Ovary (tissue), 9 donors: Measurements from ENCODE around the gene SERPINB2. TPM values are rescaled to one million over a fixed set of nuclear protein-coding genes. Genes with fewer than 3 reads are reported as not detected.
"Not testable (repeated sequence)": the region's sequence is repeated elsewhere in the genome, so short reads cannot be mapped to it uniquely, and the experiment has no call there.

Source experiments
- DNase-seq, 5 donors: peaks; one replicate each; pipeline ENCODE4 v3.0.0-alpha.2; 2019 to 2020
- H3K27ac ChIP-seq, 2 donors: fragments of 200-600 bp; one replicate each; pipeline versions ENCODE4 v1.5.1 to v1.8.0; 2019 to 2022
- H3K27me3 ChIP-seq: fragments of 200-600 bp; one replicate; pipeline ENCODE4 v1.8.0; 2022
- H3K36me3 ChIP-seq: fragments of 200-600 bp; sonication (generic); one replicate; pipeline ENCODE4 v1.5.1; 2019
- H3K4me1 ChIP-seq: one replicate; pipeline ENCODE4 v1.8.1; 2013; ENCODE audit warnings: mild to moderate bottlenecking, moderate library complexity; ENCODE audit not compliant: insufficient read depth
- H3K4me3 ChIP-seq: fragments of 200-600 bp; sonication (generic); one replicate; pipeline ENCODE4 v1.5.1; 2017
- H3K9me3 ChIP-seq, 2 donors: fragments of 200-600 bp in 1 of 2; sonication (generic) in 1 of 2; one replicate each; pipeline versions ENCODE4 v1.5.1 to v1.8.1; 2013 to 2019; ENCODE audit warnings: mild to moderate bottlenecking in 1 of 2, moderate library complexity in 1 of 2
- EP300 ChIP-seq: sonication (generic); formaldehyde crosslinking; IDR thresholded peaks from one replicate; pipeline ENCODE4 v1.6.1; 2017; ENCODE audit warnings: antibody characterized with exemption
- POLR2A ChIP-seq: fragments of 450-650 bp; IDR thresholded peaks from one replicate; pipeline ENCODE4 v1.6.1; 2017; ENCODE audit warnings: antibody characterized with exemption, mild to moderate bottlenecking, moderate library complexity
- WGBS, 3 donors: extraction: QIAGEN DNeasy Blood & Tissue Kit in 1 of 3; methylation state at CpG; one replicate each; pipeline versions ENCODE4 v1.1.5 to v1.1.7; 2013 to 2017; 5-methylcytosine and 5-hydroxymethylcytosine counted together
- intact Hi-C, 4 donors: fragments of 100-400 bp; cut with DNase I; formaldehyde crosslinking; loops; one replicate each; pipeline versions ENCODE4 v1.11.0 to v1.15.1; 2022 to 2023
- polyA plus RNA-seq, 2 donors: library from polyadenylated mRNA; stranded (reverse); fragments of 200-250 nt in 1 of 2; fragments of 350-450 nt in 1 of 2; fragmentation: Illumina TruSeq in 1 of 2; extraction: RNeasy Lipid Tissue Mini Kit (QIAGEN cat#74804) in 1 of 2; gene quantifications; one replicate each; pipeline ENCODE4 v1.2.3, GENCODE V29; 2013 to 2014
- total RNA-seq, 7 donors: library from RNA; depleted of rRNA in 2 of 7; stranded (reverse); fragments of >200 nt in 2 of 7; fragmentation: NEBNext Ultra II Directional in 3 of 7; extraction: Animal tissue kit (Norgen Biotek cat#: 25700) in 3 of 7; gene quantifications; one replicate each; pipeline versions ENCODE4 v1.1.0 to v1.2.4, GENCODE V29; 2016 to 2023
- TF ChIP-seq, protein P1 (sequence below), 3 donors: fragments of 450-650 bp in 2 of 3; fragments of 200-600 bp in 1 of 3; IDR thresholded peaks; one replicate each; pipeline versions ENCODE4 v1.5.1 to v1.8.0; 2016 to 2022; ENCODE audit warnings: antibody characterized with exemption in 3 of 3, mild to moderate bottlenecking in 1 of 3
- donor health status: DM: no; HTN: no; CAD: no; lungs with moderate emphysema.
- donor health status: DM: no; HTN: no; CAD: no.
- donor health status: Bipolar disorder and iron deficiency.
- donor health status: DM: yes; HTN: yes; CAD: no.
- donor health status: DM: no; HTN: no; CAD: no.
- donor health status: DM: yes; HTN: yes; CAD: no.

The SERPINB2 gene
- total and polyA plus RNA-seq, 9 donors, result 0.32 to 11.4 (median 1.2) TPM; not detected in 3

GRCh38 chr18:63922049-63922448 lies 34.5 kb downstream of the SERPINB2 start:
- TF ChIP-seq, protein P1, sequence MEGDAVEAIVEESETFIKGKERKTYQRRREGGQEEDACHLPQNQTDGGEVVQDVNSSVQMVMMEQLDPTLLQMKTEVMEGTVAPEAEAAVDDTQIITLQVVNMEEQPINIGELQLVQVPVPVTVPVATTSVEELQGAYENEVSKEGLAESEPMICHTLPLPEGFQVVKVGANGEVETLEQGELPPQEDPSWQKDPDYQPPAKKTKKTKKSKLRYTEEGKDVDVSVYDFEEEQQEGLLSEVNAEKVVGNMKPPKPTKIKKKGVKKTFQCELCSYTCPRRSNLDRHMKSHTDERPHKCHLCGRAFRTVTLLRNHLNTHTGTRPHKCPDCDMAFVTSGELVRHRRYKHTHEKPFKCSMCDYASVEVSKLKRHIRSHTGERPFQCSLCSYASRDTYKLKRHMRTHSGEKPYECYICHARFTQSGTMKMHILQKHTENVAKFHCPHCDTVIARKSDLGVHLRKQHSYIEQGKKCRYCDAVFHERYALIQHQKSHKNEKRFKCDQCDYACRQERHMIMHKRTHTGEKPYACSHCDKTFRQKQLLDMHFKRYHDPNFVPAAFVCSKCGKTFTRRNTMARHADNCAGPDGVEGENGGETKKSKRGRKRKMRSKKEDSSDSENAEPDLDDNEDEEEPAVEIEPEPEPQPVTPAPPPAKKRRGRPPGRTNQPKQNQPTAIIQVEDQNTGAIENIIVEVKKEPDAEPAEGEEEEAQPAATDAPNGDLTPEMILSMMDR (IDR thresholded peaks at IDR 0.05), result no peak
- TF ChIP-seq EP300, result no peak
- TF ChIP-seq POLR2A, result no peak
- Histone ChIP-seq H3K9me3 (no peaks in the 10 kb centered on the region), H3K4me1 (no peaks in the 10 kb centered on the region), H3K27ac (no peak overlapping the region), H3K4me3 (no peak overlapping the region), H3K36me3 (no peaks in the 10 kb centered on the region), H3K27me3 (no peaks in the 10 kb centered on the region)
- 63 to 85% (median 65%) methylated on average over 2 of the region's 2 CpGs for WGBS, 3 donors
- no peak for DNase-seq
- intact Hi-C loops, result no loop called here

GRCh38 chr18:63924551-63924950 lies 37.0 kb downstream of the SERPINB2 start:
- Histone ChIP-seq H3K27ac (no peak overlapping the region), H3K9me3 (no peaks in the 10 kb centered on the region), H3K27me3 (no peaks in the 10 kb centered on the region), H3K4me3 (no peak overlapping the region), H3K4me1 (no peaks in the 10 kb centered on the region), H3K36me3 (no peaks in the 10 kb centered on the region)
- no peak for TF ChIP-seq EP300
- TF ChIP-seq, protein P1 (IDR thresholded peaks at IDR 0.05), result no peak
- TF ChIP-seq POLR2A, result no peak
- WGBS, 3 donors, result 59 to 77% (median 60%) methylated on average over 1 of the region's 1 CpG
- DNase-seq, result no peak
- intact Hi-C loops, result no loop called here

DNA sequence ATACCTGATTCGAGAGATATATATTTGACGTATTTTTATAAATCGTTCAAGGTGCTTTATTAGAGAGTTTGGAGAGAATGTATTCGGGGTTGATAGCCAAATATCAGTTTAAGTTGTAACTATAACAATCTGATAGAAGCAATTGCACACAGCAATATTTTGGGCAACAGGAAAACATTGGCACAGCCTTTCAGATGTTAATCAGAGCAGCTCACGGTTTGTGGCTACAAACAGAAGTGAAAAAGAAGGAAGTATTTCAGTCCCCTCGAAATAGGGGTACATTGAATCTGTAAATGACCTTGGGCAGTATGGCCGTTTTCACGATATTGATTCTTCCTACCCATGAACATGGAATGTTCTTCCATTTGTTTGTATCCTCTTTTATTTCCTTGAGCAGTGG lies 40.8 kb downstream of the SERPINB2 start:
- no peak for TF ChIP-seq EP300
- TF ChIP-seq, protein P1 (IDR thresholded peaks at IDR 0.05), result no peak
- TF ChIP-seq POLR2A, result no peak
- Histone ChIP-seq H3K9me3 (no peaks in the 10 kb centered on the region), H3K27ac (no peak overlapping the region), H3K4me3 (no peak overlapping the region), H3K36me3 (no peaks in the 10 kb centered on the region), H3K27me3 (no peaks in the 10 kb centered on the region), H3K4me1 (no peaks in the 10 kb centered on the region)
- WGBS, 3 donors, result 78 to 85% (median 79%) methylated on average over 8 of the region's 8 CpGs
- no peak for DNase-seq
- intact Hi-C loops, result no loop called here

DNA sequence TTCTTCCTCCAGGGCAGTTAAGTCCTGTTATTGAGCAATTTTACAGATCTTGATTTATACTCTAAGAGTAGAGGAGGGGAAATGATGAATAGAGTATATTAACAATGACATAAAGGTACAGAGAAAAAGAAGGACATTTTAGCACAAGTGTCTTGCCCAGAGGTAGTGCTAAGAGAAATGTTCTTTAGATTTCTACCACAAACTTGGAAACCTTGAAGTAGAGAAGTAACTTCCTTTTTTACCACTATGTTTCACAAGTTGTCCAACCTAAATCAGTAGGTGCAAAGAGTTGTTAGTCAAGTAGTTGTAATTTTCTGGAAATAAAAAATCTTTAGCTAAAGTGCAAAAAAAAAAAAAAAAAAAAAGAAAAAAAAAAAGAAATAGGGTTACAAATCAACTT lies 41.9 kb downstream of the SERPINB2 start:
- H3K4me3 ChIP-seq, H3K27me3 ChIP-seq, DNase-seq: not testable (repeated sequence)

DNA sequence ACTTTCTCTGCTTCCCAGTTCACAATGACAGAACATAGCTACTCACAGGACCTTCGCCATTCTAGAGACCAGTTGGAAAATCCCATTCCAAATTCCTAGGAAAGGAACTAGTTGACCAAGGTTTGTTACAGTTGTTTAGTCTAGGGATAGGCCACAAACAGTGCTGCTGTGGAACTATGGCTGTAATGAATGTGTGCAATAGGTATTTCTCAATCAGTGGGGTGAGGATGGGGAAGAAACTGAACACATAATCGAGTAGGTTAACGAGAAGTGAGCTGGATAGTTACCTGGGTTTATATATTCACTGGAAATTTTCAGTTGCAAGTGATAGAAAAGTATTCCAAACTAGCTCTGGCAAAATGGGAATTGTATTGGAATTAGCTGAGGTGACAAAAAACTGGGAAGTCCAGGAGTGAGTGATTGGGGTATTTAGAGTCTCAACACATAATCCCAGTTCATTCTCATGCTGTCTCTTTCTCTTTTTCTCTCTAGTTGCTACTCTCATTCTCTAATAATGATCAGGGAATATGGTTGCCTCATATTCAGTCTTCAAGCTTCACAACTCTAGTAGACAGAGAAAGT lies 43.4 kb downstream of the SERPINB2 start:
- Histone ChIP-seq H3K9me3 (no peaks in the 10 kb centered on the region), H3K4me3 (no peak overlapping the region), H3K27me3 (no peaks in the 10 kb centered on the region), H3K4me1 (no peaks in the 10 kb centered on the region), H3K36me3 (no peaks in the 10 kb centered on the region), H3K27ac (no peak overlapping the region)
- WGBS, 3 donors, result 84 to 89% (median 87%) methylated on average over 3 of the region's 3 CpGs
- TF ChIP-seq, protein P1 (IDR thresholded peaks at IDR 0.05), result no peak
- TF ChIP-seq POLR2A, result no peak
- no peak for TF ChIP-seq EP300
- no peak for DNase-seq
- intact Hi-C loops, result no loop called here

More for the DNA sequence above, 41.9 kb downstream of the SERPINB2 start:
- H3K9me3 ChIP-seq, H3K36me3 ChIP-seq, H3K27ac ChIP-seq, H3K4me1 ChIP-seq, intact Hi-C loops: not testable (repeated sequence)
